Stimulated activated CD4-positive, alpha-beta T cell treated with anti-CD3 and anti-CD28 coated beads, Interleukin-4, amount 100 ng/mL, for 1 hour (primary cell): ENCODE results near the gene REM1.
"Not testable (repeated sequence)": the region's sequence is repeated elsewhere in the genome, so short reads cannot be mapped to it uniquely, and the experiment has no call there.

Source experiments
- DNase-seq: peaks from one replicate; pipeline ENCODE4 v3.0.0-alpha.2; 2020

The REM1 gene

GRCh38 chr20:31474758-31475427 is at the start of gene REM1, which contains the start of gene DEFB124:
TSS of gene REM1 (plus strand) at chr20:31475288. CDS start at chr20:31476446, 1,158 bp downstream.
TSS of gene DEFB124 (minus strand) at chr20:31475127. CDS start at chr20:31473013, 2,114 bp downstream.
- no peak for DNase-seq

- no peak for DNase-seq
Measured at GRCh38 chr20:31425797-31426196, 49.3 kb upstream of the REM1 start.

- DNase-seq, result not testable (repeated sequence)
Measured at GRCh38 chr20:31426891-31427551, 48.1 kb upstream of the REM1 start.

GRCh38 chr20:31427576-31427975 is 47.5 kb upstream of the REM1 start:
- DNase-seq, result not testable (repeated sequence)

- DNase-seq, result no peak
Measured at GRCh38 chr20:31430568-31431115, 44.4 kb upstream of the REM1 start.

- peak; percentile 18 for DNase-seq
Measured at GRCh38 chr20:31440012-31440659, 35.0 kb upstream of the REM1 start, which contains the start of gene DEFB123. TSS of gene DEFB123 (plus strand) at chr20:31440632. CDS start at chr20:31440699, 67 bp downstream.

- no peak for DNase-seq
Measured at GRCh38 chr20:31446084-31446819, 28.8 kb upstream of the REM1 start.

- no peak for DNase-seq
Measured at GRCh38 chr20:31449511-31450414, 25.3 kb upstream of the REM1 start.

- no peak for DNase-seq
Measured at GRCh38 chr20:31452575-31452974, 22.5 kb upstream of the REM1 start.

GRCh38 chr20:31454361-31454760 is 20.7 kb upstream of the REM1 start:
- DNase-seq, result no peak

- DNase-seq, result not testable (repeated sequence)
Measured at GRCh38 chr20:31470946-31471345, 4.1 kb upstream of the REM1 start.

GRCh38 chr20:31472395-31473330 is 2.4 kb upstream of the REM1 start:
- DNase-seq, result no peak

GRCh38 chr20:31473331-31474096 is 1.6 kb upstream of the REM1 start:
- DNase-seq, result no peak

GRCh38 chr20:31474097-31474436 is 1.0 kb upstream of the REM1 start:
- no peak for DNase-seq

GRCh38 chr20:31475472-31476293 is 595 bp downstream of the REM1 start:
- no peak for DNase-seq

GRCh38 chr20:31476294-31476585 is 1.2 kb downstream of the REM1 start:
- no peak for DNase-seq

GRCh38 chr20:31476643-31477215 is 1.6 kb downstream of the REM1 start:
- DNase-seq, result no peak

- DNase-seq, result peak; percentile 19
Measured at GRCh38 chr20:31484001-31484400, 8.9 kb downstream of the REM1 start.
